ENCODE measurements around the gene SMAD6. TPM values are rescaled to one million over a fixed set of nuclear protein-coding genes. Genes with fewer than 3 reads are reported as not detected.

SMAD6 gene
- total RNA-seq (10 to 100 TPM; 12.2 to 43.4 (median 20.6) TPM), polyA plus RNA-seq (10 to 100 TPM in 1 of 2 donors, 1 to 10 TPM in 1; 6.6 to 19.5 TPM)
- long read RNA-seq, donor 1, full-length matches to known transcripts = 33 of 45 reads
- long read RNA-seq, donor 1, partial matches to known transcripts = 2 of 45 reads
- long read RNA-seq, donor 1, other reads (novel, unspliced or antisense) = 10 of 45 reads
- long read RNA-seq, donor 2, full-length matches to known transcripts = 25 of 34 reads
- long read RNA-seq, donor 2, partial matches to known transcripts = 0 of 34 reads
- long read RNA-seq, donor 2, other reads (novel, unspliced or antisense) = 9 of 34 reads
- long read RNA-seq, donor 3, full-length matches to known transcripts = 7 of 22 reads
- long read RNA-seq, donor 3, partial matches to known transcripts = 2 of 22 reads
- long read RNA-seq, donor 3, other reads (novel, unspliced or antisense) = 13 of 22 reads

DNA sequence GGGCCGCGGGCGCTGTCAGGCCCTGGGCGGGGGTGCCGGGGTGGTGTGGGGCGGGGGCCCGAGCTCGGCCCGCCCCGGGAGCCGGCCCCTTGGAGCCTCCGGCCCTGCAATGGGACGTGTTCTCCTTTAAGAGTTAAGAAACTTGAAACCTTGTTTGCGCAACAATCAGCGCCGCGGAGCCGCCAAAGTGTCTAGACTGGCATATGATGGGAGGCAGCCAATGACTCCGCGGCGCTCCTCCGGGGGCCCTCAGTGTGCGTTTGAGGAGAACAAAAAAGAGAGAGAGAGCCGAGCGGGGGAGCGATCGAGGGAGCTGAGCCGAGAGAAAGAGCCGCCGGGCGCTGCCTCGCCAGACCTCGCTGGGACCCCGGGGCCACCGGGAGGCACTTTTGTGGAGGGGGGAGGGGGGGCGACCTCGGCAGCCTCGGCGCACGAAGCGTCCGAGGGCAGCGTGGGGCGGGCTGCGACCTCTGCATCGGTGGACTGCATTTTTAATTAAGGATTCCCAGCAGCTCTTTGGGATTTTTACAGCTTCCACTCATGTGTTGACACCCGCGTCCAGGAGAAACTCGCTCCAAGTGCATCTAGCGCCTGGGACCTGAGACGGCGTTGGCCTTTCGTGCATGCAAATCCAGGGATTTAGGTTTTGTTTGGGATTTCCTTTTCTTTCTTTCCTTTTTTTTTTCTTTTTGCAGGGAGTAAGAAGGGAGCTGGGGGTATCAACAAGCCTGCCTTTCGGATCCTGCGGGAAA is at the start of gene SMAD6:
TSS of gene SMAD6 (plus strand) at position 202 of the 752 bp plus-strand sequence. CDS start 1,023 bp downstream, outside the sequence.
- H3K4me1 ChIP-seq = peaks cover 9 to 63% (median 48%) of the 10 kb centered on the region in 9 donors

DNA sequence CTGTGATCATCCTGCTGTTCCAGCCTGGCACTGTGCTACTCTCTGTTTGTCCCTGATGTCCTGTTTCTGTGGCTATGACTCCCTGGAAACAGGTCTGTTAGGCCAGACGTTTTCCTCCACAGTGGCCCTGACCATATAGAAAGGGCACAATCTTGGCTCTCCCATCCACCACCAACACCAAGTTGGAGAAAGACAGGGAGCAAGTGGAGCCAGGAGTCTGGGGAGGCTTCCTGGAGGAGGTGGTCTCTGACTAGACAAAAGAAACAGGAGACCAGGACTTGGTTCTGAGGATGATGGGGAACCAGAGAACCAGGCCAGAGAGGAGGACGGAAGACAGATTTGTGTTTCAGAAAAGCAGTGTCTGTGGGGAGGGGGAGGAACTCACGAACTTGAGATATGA is 49.2 kb upstream of the SMAD6 start:
- DNase-seq (no peak), ATAC-seq (no peak)
- no peaks in the 10 kb centered on the region for H3K36me3 ChIP-seq
- H3K27me3 ChIP-seq = peaks cover 0 to 6% (median 0%) of the 10 kb centered on the region in 7 donors
- TF ChIP-seq CTCF (IDR thresholded peaks at IDR 0.05) = no peak
- H3K4me3 ChIP-seq = no peak overlapping the region
- 84 to 87% methylated on average over 3 of the region's 3 CpGs for WGBS, 2 donors
- H3K27ac ChIP-seq = no peak overlapping the region
- no peaks in the 10 kb centered on the region for H3K9me3 ChIP-seq
- intact Hi-C loops (cut with DNase I) = no loop called here
- H3K4me1 ChIP-seq = peaks cover 3 to 59% (median 28%) of the 10 kb centered on the region in 9 donors

More for the DNA sequence above, at the start of gene SMAD6:
- ATAC-seq (peak; percentile 64 to 88 (median 75)), DNase-seq (peak; percentile 93 to 95)
- Histone ChIP-seq H3K36me3 (peaks cover 0 to 6% (median 0%) of the 10 kb centered on the region in 9 donors), H3K4me3 (peak within 1 kb of the TSS; percentile 62 to 85 (median 78)), H3K9me3 (no peaks in the 10 kb centered on the region), H3K27me3 (peaks cover 0 to 32% (median 0%) of the 10 kb centered on the region in 7 donors), H3K27ac (peak within 1 kb of the TSS; percentile 57 to 97 (median 92))
- intact Hi-C loops (cut with DNase I) = loop anchor here (1.0 to 10.0 kb wide), 15 partner anchors 55 to 163 kb away; no protein-coding TSS in a partner anchor
- WGBS, 2 donors = 0 to 1% methylated on average over 51 to 55 of the region's 55 CpGs
- TF ChIP-seq CTCF (IDR thresholded peaks at IDR 0.05) = no peak

DNA sequence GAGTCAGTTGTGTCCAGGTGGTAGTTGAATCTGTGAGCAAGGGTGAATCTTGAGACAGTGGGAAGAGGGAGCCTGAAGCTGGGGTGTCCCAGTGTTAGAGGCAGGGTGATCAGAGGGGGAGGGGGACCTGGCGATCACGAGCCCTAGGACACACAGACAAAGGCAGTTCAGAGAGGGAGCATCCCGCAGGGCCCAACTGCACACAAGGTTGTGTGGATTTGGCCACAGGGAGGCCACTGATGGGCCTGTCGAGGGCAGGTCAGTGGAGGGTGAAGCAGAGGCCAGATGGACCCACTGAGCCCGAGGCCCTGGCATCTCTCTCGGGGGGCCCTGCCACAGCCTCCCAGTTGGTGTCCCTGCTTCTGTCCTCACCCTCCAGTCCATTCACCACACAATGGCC is 48.6 kb upstream of the SMAD6 start:
- ATAC-seq (no peak), DNase-seq (no peak)
- Histone ChIP-seq H3K27me3 (peaks cover 0 to 6% (median 0%) of the 10 kb centered on the region in 7 donors), H3K4me3 (no peak overlapping the region), H3K36me3 (no peaks in the 10 kb centered on the region), H3K9me3 (no peaks in the 10 kb centered on the region), H3K4me1 (peaks cover 4 to 59% (median 32%) of the 10 kb centered on the region in 9 donors), H3K27ac (peak overlapping the region in 1 of 10 donors; percentile 80)
- 94 to 95% methylated on average over 6 of the region's 6 CpGs for WGBS, 2 donors
- no peak for TF ChIP-seq CTCF (IDR thresholded peaks at IDR 0.05)
- intact Hi-C loops (cut with DNase I) = no loop called here

GRCh38 chr15:66653852-66654251 is 48.2 kb upstream of the SMAD6 start:
- no peak for TF ChIP-seq CTCF (IDR thresholded peaks at IDR 0.05)
- H3K4me3 ChIP-seq = no peak overlapping the region
- peaks cover 4 to 63% (median 32%) of the 10 kb centered on the region in 9 donors for H3K4me1 ChIP-seq
- intact Hi-C loops (cut with DNase I) = no loop called here
- no peaks in the 10 kb centered on the region for H3K36me3 ChIP-seq
- peak overlapping the region in 4 of 10 donors; percentile 74 to 83 (median 78) for H3K27ac ChIP-seq
- no peak for DNase-seq
- no peak for ATAC-seq
- peaks cover 0 to 6% (median 0%) of the 10 kb centered on the region in 7 donors for H3K27me3 ChIP-seq
- no peaks in the 10 kb centered on the region for H3K9me3 ChIP-seq
- 86% methylated on average over 13 of the region's 13 CpGs for WGBS, 2 donors

All from heart right ventricle (tissue), 16 donors.